NCI-H524 (cell line): ENCODE measurements around the gene FAM32A.
A peak's percentile ranks its signal among the peaks of the same experiment; 100 is the strongest.

ENCODE experiments used
- DNase-seq, 2 experiments: peaks; one replicate each; lab custom pipeline; 2025; lab: John Stamatoyannopoulos, UW

FAM32A gene

GRCh38 chr19:16185123-16185767, at the start of gene FAM32A:
Gene FAM32A, plus strand, starts transcription at chr19:16185410. Its CDS starts 33 bp downstream, at chr19:16185443.
- DNase-seq, result peak; percentile 99 to 100

- DNase-seq, result no peak
Measured at GRCh38 chr19:16135430-16136127, 49.6 kb upstream of the FAM32A start.

- no peak for DNase-seq
Measured at GRCh38 chr19:16136185-16136999, 48.8 kb upstream of the FAM32A start.

GRCh38 chr19:16139752-16140151, 45.5 kb upstream of the FAM32A start:
- no peak for DNase-seq

- DNase-seq, result no peak
Measured at GRCh38 chr19:16141043-16141442, 44.2 kb upstream of the FAM32A start.

- DNase-seq, result no peak
Measured at GRCh38 chr19:16142032-16142580, 43.1 kb upstream of the FAM32A start.

GRCh38 chr19:16143399-16144215, 41.6 kb upstream of the FAM32A start, which contains the start of gene HSH2D:
Gene HSH2D, plus strand, starts transcription at chr19:16143685. Its CDS starts 5,066 bp downstream, at chr19:16148751.
- no peak for DNase-seq

- no peak for DNase-seq
Measured at GRCh38 chr19:16144216-16144581, 41.0 kb upstream of the FAM32A start.

GRCh38 chr19:16146112-16146511, 39.1 kb upstream of the FAM32A start:
- DNase-seq, result no peak

- no peak for DNase-seq
Measured at GRCh38 chr19:16148443-16149229, 36.6 kb upstream of the FAM32A start.

- no peak for DNase-seq
Measured at GRCh38 chr19:16153582-16154336, 31.5 kb upstream of the FAM32A start.

GRCh38 chr19:16154557-16154956, 30.7 kb upstream of the FAM32A start:
- no peak for DNase-seq

GRCh38 chr19:16155128-16155527, 30.1 kb upstream of the FAM32A start:
- no peak for DNase-seq

- DNase-seq, result no peak
Measured at GRCh38 chr19:16156904-16157303, 28.3 kb upstream of the FAM32A start.

- no peak for DNase-seq
Measured at GRCh38 chr19:16157601-16158000, 27.6 kb upstream of the FAM32A start.

- no peak for DNase-seq
Measured at GRCh38 chr19:16159655-16160054, 25.6 kb upstream of the FAM32A start.

GRCh38 chr19:16160445-16160942, 24.7 kb upstream of the FAM32A start:
- DNase-seq, result no peak

- DNase-seq, result no peak
Measured at GRCh38 chr19:16160943-16161560, 24.2 kb upstream of the FAM32A start.

GRCh38 chr19:16161840-16162239, 23.4 kb upstream of the FAM32A start:
- DNase-seq, result no peak
